MCF 10A (cell line): Measurements from ENCODE around the gene ADK. TPM values are rescaled to one million over a fixed set of nuclear protein-coding genes. Genes with fewer than 3 reads are reported as not detected.

ENCODE experiments used
- BruUV-seq: library from RNA; stranded (reverse); fragments of 400-500 nt; replicated peaks from 2 replicates; lab custom pipeline; 2021; lab: Mats Ljungman, UMichigan
- CTCF ChIA-PET: fragments of 300-600 bp; sonication (Branson Sonifier 250); formaldehyde crosslinking; extraction: SDS; loops from one replicate; lab custom pipeline; 2021; ENCODE audit warnings: antibody characterized with exemption, inconsistent platforms; lab: Yijun Ruan, JAX
- POLR2A ChIA-PET: fragments of 300-600, 350-650 bp; sonication (Branson Sonifier 250); formaldehyde crosslinking; extraction: SDS; loops from one replicate; lab custom pipeline; 2020; ENCODE audit warnings: antibody characterized with exemption, inconsistent platforms; lab: Yijun Ruan, JAX
- DNase-seq: peaks from one replicate; pipeline ENCODE4 v3.0.0-alpha.2; 2018; ENCODE audit not compliant: unreplicated experiment
- H3K27ac Mint-ChIP-seq: one replicate; pipeline ENCODE4 v1.8.0; 2022; ENCODE audit warnings: mild to moderate bottlenecking, low read depth, mixed read lengths; ENCODE audit not compliant: unreplicated experiment
- H3K27me3 Mint-ChIP-seq: one replicate; pipeline ENCODE4 v1.8.0; 2022; ENCODE audit warnings: mixed read lengths; ENCODE audit not compliant: insufficient read depth, unreplicated experiment
- H3K36me3 Mint-ChIP-seq: one replicate; pipeline ENCODE4 v1.8.0; 2022; ENCODE audit warnings: mild to moderate bottlenecking, moderate library complexity, mixed read lengths; ENCODE audit not compliant: insufficient read depth, unreplicated experiment
- H3K4me1 Mint-ChIP-seq: one replicate; pipeline ENCODE4 v1.8.0; 2022; ENCODE audit warnings: mixed read lengths; ENCODE audit not compliant: insufficient read depth, unreplicated experiment
- H3K4me3 Mint-ChIP-seq: one replicate; pipeline ENCODE4 v1.8.0; 2022; ENCODE audit warnings: mild to moderate bottlenecking, moderate library complexity, mixed read lengths; ENCODE audit not compliant: unreplicated experiment
- H3K9me3 Mint-ChIP-seq: one replicate; pipeline ENCODE4 v1.8.0; 2022; ENCODE audit warnings: mixed read lengths; ENCODE audit not compliant: unreplicated experiment
- intact Hi-C: fragments of 100-400 bp; cut with micrococcal nuclease; formaldehyde crosslinking; loops from 2 replicates; pipeline ENCODE4 v1.14.1; 2022
- total RNA-seq: library from RNA; stranded (reverse); gene quantifications from 2 replicates; pipeline ENCODE4 v1.2.3, GENCODE V29; 2022
- TF ChIP-seq, protein P1 (sequence below): fragments of 200-600 bp; IDR thresholded peaks from one replicate; pipeline ENCODE4 v1.8.0; 2022; ENCODE audit warnings: antibody characterized with exemption, mild to moderate bottlenecking; ENCODE audit not compliant: unreplicated experiment

ADK gene
- total RNA-seq, 1 experiment from 2014 or later = 98.6 TPM

DNA sequence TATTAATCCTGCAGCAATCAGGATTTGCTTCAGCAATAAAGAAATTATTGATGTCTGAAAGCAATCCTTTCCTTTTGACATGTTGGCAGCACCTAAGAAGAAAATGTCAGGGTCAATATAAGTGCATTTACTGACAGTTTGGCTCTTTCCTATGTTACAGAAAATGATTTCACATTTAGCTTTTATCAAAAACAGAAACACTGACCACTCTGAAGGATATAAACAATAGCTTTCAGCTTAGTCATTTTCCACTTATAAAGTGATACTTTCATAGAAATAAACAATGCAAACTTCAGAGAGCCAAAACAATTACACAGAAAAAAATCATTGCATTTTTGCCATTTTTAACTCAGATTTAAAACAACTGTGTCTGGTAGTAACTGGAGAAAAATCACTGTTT is 349.8 kb downstream of the ADK start:
- TF ChIP-seq, protein P1, sequence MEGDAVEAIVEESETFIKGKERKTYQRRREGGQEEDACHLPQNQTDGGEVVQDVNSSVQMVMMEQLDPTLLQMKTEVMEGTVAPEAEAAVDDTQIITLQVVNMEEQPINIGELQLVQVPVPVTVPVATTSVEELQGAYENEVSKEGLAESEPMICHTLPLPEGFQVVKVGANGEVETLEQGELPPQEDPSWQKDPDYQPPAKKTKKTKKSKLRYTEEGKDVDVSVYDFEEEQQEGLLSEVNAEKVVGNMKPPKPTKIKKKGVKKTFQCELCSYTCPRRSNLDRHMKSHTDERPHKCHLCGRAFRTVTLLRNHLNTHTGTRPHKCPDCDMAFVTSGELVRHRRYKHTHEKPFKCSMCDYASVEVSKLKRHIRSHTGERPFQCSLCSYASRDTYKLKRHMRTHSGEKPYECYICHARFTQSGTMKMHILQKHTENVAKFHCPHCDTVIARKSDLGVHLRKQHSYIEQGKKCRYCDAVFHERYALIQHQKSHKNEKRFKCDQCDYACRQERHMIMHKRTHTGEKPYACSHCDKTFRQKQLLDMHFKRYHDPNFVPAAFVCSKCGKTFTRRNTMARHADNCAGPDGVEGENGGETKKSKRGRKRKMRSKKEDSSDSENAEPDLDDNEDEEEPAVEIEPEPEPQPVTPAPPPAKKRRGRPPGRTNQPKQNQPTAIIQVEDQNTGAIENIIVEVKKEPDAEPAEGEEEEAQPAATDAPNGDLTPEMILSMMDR = no peak
- Mint-ChIP-seq H3K27ac (no peak overlapping the region), H3K36me3 (peaks cover 18% of the 10 kb centered on the region), H3K4me1 (peaks cover 18% of the 10 kb centered on the region), H3K4me3 (no peak overlapping the region), H3K9me3 (peaks cover 8% of the 10 kb centered on the region), H3K27me3 (no peaks in the 10 kb centered on the region)
- no TSS peak for BruUV-seq
- ChIA-PET CTCF (no interaction called here), POLR2A (interaction anchor here (0.6 to 1.0 kb wide), 2 partner anchors 18 to 57 kb away, joined by 3 read pairs; no protein-coding TSS in a partner anchor)
- intact Hi-C loops = no loop called here
- no peak for DNase-seq

DNA sequence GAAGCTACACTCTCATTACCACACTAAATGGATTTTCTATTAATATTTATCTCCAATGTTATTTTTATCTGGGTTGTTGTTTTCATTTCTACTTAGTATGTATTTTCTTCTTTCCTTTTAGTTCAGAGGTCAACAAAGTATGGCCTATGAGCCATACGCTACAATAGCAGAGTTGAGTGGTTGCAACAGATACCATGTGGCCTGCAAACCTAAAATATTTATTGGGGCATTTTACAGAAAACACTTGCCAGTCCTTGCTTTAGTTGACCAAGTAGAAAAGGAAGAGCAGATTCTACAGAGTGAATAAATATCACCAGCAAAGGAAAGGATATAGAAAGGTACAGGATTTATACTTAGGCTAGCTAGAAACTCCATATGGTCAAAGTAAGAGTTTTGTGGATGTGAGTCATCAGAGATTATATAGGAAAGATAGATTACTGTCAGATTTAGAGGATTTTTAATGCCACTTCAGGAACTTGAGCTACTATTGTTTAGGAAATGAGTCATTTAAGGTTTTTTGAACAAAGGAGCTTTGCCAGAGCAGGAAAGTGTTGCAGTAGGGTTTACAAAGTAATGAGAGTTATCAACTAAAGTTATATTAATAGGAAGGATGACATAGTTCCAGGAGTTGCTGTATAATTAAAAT is 352.1 kb downstream of the ADK start:
- POLR2A ChIA-PET = interaction anchor here (1.0 to 1.2 kb wide), 3 partner anchors 10 to 25 kb away, joined by 4 read pairs; no protein-coding TSS in a partner anchor
- peak overlapping the region; percentile 81 for H3K27ac Mint-ChIP-seq
- peaks cover 8% of the 10 kb centered on the region for H3K9me3 Mint-ChIP-seq
- TF ChIP-seq, protein P1 = no peak
- intact Hi-C loops = no loop called here
- DNase-seq = peak; percentile 78
- H3K4me1 Mint-ChIP-seq = peaks cover 18% of the 10 kb centered on the region
- CTCF ChIA-PET = interaction anchor here (0.6 kb wide), 1 partner anchor 523 kb away, joined by 6 read pairs; no protein-coding TSS in a partner anchor
- no peak overlapping the region for H3K4me3 Mint-ChIP-seq
- no peaks in the 10 kb centered on the region for H3K27me3 Mint-ChIP-seq
- H3K36me3 Mint-ChIP-seq = peaks cover 25% of the 10 kb centered on the region
- no TSS peak for BruUV-seq

DNA sequence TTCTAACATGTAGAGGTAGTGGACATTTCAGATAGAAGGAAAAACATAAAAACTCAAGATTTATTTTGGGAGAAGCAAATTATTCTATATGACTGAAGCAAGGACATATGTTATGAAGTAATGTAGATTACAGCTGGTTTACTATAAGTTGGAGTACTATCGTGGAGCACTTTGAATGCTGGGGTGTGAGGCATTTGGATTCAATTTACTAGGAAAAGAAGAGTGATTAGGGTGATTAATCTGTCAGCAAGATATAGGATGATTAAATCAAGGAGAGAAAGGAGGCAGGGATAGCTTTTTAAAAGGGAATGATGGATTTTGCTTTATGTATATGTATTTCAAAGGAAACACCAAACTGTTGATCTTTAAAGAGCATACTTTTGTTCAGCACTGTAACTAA is 356.9 kb downstream of the ADK start:
- no peak for DNase-seq
- H3K27me3 Mint-ChIP-seq = no peaks in the 10 kb centered on the region
- TF ChIP-seq, protein P1 = no peak

DNA sequence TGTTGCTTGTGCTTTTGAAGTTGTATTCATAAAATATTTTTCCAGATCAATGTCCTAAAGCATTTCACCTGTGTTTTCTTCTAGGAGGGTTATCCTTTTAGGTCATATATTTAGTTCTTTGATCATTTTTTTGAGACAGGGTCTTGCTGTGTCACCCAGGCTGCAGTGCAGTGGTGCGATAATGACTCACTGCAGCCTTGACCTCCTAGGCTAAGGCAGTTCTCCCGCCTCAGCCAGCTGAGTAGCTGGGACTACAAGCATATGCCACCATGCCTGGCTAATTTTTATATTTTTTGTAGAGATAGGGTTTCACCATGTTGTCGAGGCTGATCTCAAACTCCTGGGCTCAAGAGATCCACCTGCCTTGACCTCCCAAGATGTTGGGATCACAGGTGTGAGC is 359.6 kb downstream of the ADK start:
- H3K4me3 Mint-ChIP-seq = no peak overlapping the region
- ChIA-PET CTCF (no interaction called here), POLR2A (interaction anchor here (0.6 kb wide), 1 partner anchor 117 kb away, joined by 4 read pairs; no protein-coding TSS in a partner anchor)
- BruUV-seq = no TSS peak
- no peak overlapping the region for H3K27ac Mint-ChIP-seq
- H3K9me3 Mint-ChIP-seq = peaks cover 34% of the 10 kb centered on the region
- H3K36me3 Mint-ChIP-seq = peaks cover 32% of the 10 kb centered on the region
- DNase-seq = no peak
- no peaks in the 10 kb centered on the region for H3K27me3 Mint-ChIP-seq
- intact Hi-C loops = no loop called here
- TF ChIP-seq, protein P1 = no peak
- H3K4me1 Mint-ChIP-seq = no peaks in the 10 kb centered on the region

More for the DNA sequence above, 356.9 kb downstream of the ADK start:
- POLR2A ChIA-PET = interaction anchor here (0.9 kb wide), 1 partner anchor 213 kb away, joined by 3 read pairs; no protein-coding TSS in a partner anchor
- no TSS peak for BruUV-seq
- Mint-ChIP-seq H3K4me1 (peaks cover 11% of the 10 kb centered on the region), H3K36me3 (peaks cover 26% of the 10 kb centered on the region), H3K4me3 (no peak overlapping the region), H3K9me3 (peaks cover 23% of the 10 kb centered on the region), H3K27ac (peak overlapping the region; percentile 9)
- intact Hi-C loops = no loop called here
- CTCF ChIA-PET = no interaction called here
